OCI-LY1 (cell line): ENCODE data around the gene S100A14.

Source experiments
- EZH2 ChIP-seq: fragments of 200-600 bp; sonication (generic), shearing (Covaris generic); IDR thresholded peaks from 2 replicates; pipeline ENCODE4 v1.8.0; 2017; ENCODE audit warnings: borderline replicate concordance, mixed run types, mild to moderate bottlenecking, antibody characterized with exemption, low read length, moderate library complexity, mixed read lengths
- TF ChIP-seq, protein P1 (sequence below): fragments of 200-600 bp; sonication (generic), shearing (Covaris generic); IDR thresholded peaks from 2 replicates; pipeline ENCODE4 v1.5.1; 2017; ENCODE audit warnings: mild to moderate bottlenecking, antibody characterized with exemption, low read length, moderate library complexity, mixed read lengths

DNA sequence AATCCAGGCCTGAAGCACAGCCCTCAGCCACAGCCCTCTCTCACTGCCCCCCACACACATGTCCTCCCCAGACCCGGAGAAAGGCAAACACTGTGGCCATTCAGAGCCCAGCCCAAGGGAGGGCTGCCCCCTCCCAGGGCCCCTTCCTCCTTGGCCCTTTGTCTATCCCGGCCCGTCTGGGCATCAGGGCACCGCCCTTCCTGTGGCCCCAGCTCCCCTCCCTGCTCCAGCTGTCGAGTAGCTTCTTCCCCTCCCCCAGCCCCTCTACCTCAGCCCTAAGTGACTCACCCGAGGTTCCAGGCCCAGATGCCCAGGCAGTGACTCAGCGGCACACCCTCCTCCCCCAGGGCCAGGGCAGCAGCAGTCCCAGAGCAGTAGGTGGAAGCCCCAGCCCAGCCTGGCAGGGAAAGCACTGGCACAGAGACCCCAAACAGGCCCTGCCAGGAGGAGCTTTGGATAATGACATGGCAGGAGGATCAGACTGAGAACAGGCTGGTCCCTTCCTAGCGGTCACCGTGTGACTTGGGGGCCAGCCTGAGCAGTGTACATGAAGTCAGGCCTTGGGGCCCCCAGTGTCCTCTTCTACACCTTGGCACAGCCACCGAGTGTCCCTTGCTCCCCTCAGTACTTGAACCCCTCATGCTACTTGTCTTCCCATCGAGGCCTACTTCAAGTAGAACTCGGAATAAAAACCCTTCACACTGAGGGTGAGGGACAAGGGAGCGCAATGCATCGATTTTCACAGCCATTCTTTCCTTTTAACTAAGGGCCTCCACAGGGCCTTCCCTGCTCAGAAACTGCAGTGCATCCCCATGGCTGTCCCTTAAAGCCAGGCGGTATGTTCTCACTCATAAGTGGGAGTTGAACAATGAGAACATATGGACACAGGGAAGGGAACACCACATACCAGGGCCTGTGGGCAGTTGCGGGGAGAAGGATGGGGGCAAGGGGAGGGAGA is 49.4 kb downstream of the S100A14 start:
- TF ChIP-seq, protein P1, sequence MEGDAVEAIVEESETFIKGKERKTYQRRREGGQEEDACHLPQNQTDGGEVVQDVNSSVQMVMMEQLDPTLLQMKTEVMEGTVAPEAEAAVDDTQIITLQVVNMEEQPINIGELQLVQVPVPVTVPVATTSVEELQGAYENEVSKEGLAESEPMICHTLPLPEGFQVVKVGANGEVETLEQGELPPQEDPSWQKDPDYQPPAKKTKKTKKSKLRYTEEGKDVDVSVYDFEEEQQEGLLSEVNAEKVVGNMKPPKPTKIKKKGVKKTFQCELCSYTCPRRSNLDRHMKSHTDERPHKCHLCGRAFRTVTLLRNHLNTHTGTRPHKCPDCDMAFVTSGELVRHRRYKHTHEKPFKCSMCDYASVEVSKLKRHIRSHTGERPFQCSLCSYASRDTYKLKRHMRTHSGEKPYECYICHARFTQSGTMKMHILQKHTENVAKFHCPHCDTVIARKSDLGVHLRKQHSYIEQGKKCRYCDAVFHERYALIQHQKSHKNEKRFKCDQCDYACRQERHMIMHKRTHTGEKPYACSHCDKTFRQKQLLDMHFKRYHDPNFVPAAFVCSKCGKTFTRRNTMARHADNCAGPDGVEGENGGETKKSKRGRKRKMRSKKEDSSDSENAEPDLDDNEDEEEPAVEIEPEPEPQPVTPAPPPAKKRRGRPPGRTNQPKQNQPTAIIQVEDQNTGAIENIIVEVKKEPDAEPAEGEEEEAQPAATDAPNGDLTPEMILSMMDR: no peak
- no peak for TF ChIP-seq EZH2
